ENCODE data around the gene JAML.

JAML gene

GRCh38 chr11:118148856-118149255 lies 76.0 kb downstream of the JAML start:
- Histone ChIP-seq H3K27me3 (ENCODE audit: control insufficient read depth in 1 of 2, insufficient read depth in 2 of 2, low read length in 2 of 2) (peaks cover 0 to 12% of the 10 kb centered on the region in 2 donors), H3K9ac (ENCODE audit: low read length) (no peak overlapping the region), H3K27ac (ENCODE audit: low read depth, low read length) (no peak overlapping the region), H3K4me1 (ENCODE audit: insufficient read depth, low read length) (peaks cover 8% of the 10 kb centered on the region), H3K36me3 (ENCODE audit: insufficient read depth, low read length) (no peaks in the 10 kb centered on the region), H3K4me3 (ENCODE audit: low read depth in 1 of 2, low read length in 2 of 2) (no peak overlapping the region), H3K9me3 (ENCODE audit: low read length) (no peaks in the 10 kb centered on the region)

- Histone ChIP-seq H3K27ac (ENCODE audit: low read depth, low read length) (no peak overlapping the region), H3K27me3 (ENCODE audit: control insufficient read depth in 1 of 2, insufficient read depth in 2 of 2, low read length in 2 of 2) (peaks cover 0 to 9% of the 10 kb centered on the region in 2 donors), H3K9ac (ENCODE audit: low read length) (no peak overlapping the region)
Measured at GRCh38 chr11:118148240-118148639, 76.6 kb downstream of the JAML start.

GRCh38 chr11:118147502-118147901 lies 77.3 kb downstream of the JAML start:
- no peak overlapping the region for H3K4me3 ChIP-seq (ENCODE audit: low read depth in 1 of 2, low read length in 2 of 2)
- H3K27me3 ChIP-seq (ENCODE audit: control insufficient read depth in 1 of 2, insufficient read depth in 2 of 2, low read length in 2 of 2) = peaks cover 0 to 8% of the 10 kb centered on the region in 2 donors
- peaks cover 8% of the 10 kb centered on the region for H3K4me1 ChIP-seq (ENCODE audit: insufficient read depth, low read length)
- no peak overlapping the region for H3K9ac ChIP-seq (ENCODE audit: low read length)
- no peaks in the 10 kb centered on the region for H3K9me3 ChIP-seq (ENCODE audit: low read length)
- no peak overlapping the region for H3K27ac ChIP-seq (ENCODE audit: low read depth, low read length)
- H3K36me3 ChIP-seq (ENCODE audit: insufficient read depth, low read length) = no peaks in the 10 kb centered on the region

More at GRCh38 chr11:118148240-118148639, 76.6 kb downstream of the JAML start:
- no peaks in the 10 kb centered on the region for H3K9me3 ChIP-seq (ENCODE audit: low read length)
- H3K4me1 ChIP-seq (ENCODE audit: insufficient read depth, low read length) = peaks cover 8% of the 10 kb centered on the region
- H3K4me3 ChIP-seq (ENCODE audit: low read depth in 1 of 2, low read length in 2 of 2) = no peak overlapping the region
- H3K36me3 ChIP-seq (ENCODE audit: insufficient read depth, low read length) = no peaks in the 10 kb centered on the region

- Histone ChIP-seq H3K27ac (ENCODE audit: low read depth, low read length) (no peak overlapping the region), H3K9ac (ENCODE audit: low read length) (no peak overlapping the region), H3K27me3 (ENCODE audit: control insufficient read depth in 1 of 2, insufficient read depth in 2 of 2, low read length in 2 of 2) (no peaks in the 10 kb centered on the region), H3K4me1 (ENCODE audit: insufficient read depth, low read length) (peaks cover 4% of the 10 kb centered on the region), H3K36me3 (ENCODE audit: insufficient read depth, low read length) (no peaks in the 10 kb centered on the region), H3K9me3 (ENCODE audit: low read length) (no peaks in the 10 kb centered on the region), H3K4me3 (ENCODE audit: low read depth in 1 of 2, low read length in 2 of 2) (no peak overlapping the region)
Measured at GRCh38 chr11:118146554-118146953, 78.3 kb downstream of the JAML start.

- Histone ChIP-seq H3K9ac (ENCODE audit: low read length) (no peak overlapping the region), H3K4me1 (ENCODE audit: insufficient read depth, low read length) (no peaks in the 10 kb centered on the region), H3K27ac (ENCODE audit: low read depth, low read length) (peak overlapping the region; percentile 37), H3K27me3 (ENCODE audit: control insufficient read depth in 1 of 2, insufficient read depth in 2 of 2, low read length in 2 of 2) (peaks cover 3 to 4% of the 10 kb centered on the region in 2 donors), H3K4me3 (ENCODE audit: low read depth in 1 of 2, low read length in 2 of 2) (peak overlapping the region; percentile 54 to 82), H3K36me3 (ENCODE audit: insufficient read depth, low read length) (no peaks in the 10 kb centered on the region), H3K9me3 (ENCODE audit: low read length) (no peaks in the 10 kb centered on the region)
Measured at GRCh38 chr11:118145285-118146227, 79.3 kb downstream of the JAML start.

- no peaks in the 10 kb centered on the region for H3K36me3 ChIP-seq (ENCODE audit: insufficient read depth, low read length)
- no peak overlapping the region for H3K27ac ChIP-seq (ENCODE audit: low read depth, low read length)
- H3K9me3 ChIP-seq (ENCODE audit: low read length) = no peaks in the 10 kb centered on the region
- H3K9ac ChIP-seq (ENCODE audit: low read length) = no peak overlapping the region
- peak overlapping the region in 1 of 2 donors; percentile 54 for H3K4me3 ChIP-seq (ENCODE audit: low read depth in 1 of 2, low read length in 2 of 2)
- H3K4me1 ChIP-seq (ENCODE audit: insufficient read depth, low read length) = no peaks in the 10 kb centered on the region
- peaks cover 5% of the 10 kb centered on the region in 2 donors for H3K27me3 ChIP-seq (ENCODE audit: control insufficient read depth in 1 of 2, insufficient read depth in 2 of 2, low read length in 2 of 2)
Measured at GRCh38 chr11:118144301-118145268, 80.2 kb downstream of the JAML start.

All from muscle layer of colon (tissue), 2 donors.